Fibroblast of skin of left biceps (primary cell): ENCODE results near the gene NPAS2.

Experiments
- DNase-seq, 2 experiments: peaks; one replicate each; pipeline ENCODE4 v3.0.0-alpha.2; 2013; ENCODE audit warnings: low read depth in 2 of 2

The NPAS2 gene

DNA sequence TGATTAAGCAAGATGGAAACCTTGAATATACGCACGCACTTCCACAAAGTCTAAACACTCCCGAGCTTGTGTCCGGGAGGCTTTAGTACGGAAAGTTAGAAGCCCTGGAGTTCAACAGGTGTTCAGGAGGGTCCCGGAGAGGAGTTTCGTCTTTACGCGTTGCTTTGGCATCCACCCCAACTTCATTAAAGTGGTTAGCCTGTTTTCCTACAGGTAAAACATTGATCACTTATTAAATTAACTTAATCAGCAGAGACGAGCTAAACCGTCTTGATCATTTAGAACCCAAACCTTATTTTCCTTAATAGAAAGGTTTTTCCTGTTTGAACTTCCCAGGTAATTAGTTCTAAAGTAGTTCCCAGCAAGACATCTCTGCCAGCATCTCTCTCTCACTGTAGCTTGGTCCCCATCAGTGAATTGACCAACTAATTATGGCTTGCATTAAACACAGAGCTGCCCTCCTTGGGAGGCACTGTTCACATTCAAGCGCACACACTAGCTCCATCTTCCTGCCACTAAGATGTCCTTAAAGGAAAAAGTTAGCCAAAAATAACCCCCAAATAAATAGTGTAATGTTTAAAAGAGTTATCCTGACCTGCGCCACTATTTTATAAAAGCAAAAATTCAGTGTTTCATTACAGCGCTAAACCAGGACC is 1.4 kb downstream of the NPAS2 start:
- DNase-seq: no peak

DNA sequence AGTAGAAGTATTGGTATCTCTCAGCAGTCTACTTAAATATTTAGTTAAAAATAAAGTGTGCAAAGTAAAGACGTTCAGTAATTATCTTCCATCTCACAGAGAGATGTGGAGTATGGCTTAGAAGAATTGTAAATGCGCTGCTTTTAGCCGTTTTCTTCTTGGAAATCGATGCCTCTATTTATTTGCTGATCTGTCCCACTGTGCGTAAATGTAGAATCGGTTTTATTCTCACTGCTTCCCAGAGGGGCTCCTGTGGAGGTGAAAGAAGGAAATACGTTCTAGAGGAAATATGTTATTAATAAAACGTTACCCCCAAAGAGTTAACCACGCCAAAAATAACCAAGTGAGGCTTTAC is 1.9 kb downstream of the NPAS2 start:
- DNase-seq: no peak

DNA sequence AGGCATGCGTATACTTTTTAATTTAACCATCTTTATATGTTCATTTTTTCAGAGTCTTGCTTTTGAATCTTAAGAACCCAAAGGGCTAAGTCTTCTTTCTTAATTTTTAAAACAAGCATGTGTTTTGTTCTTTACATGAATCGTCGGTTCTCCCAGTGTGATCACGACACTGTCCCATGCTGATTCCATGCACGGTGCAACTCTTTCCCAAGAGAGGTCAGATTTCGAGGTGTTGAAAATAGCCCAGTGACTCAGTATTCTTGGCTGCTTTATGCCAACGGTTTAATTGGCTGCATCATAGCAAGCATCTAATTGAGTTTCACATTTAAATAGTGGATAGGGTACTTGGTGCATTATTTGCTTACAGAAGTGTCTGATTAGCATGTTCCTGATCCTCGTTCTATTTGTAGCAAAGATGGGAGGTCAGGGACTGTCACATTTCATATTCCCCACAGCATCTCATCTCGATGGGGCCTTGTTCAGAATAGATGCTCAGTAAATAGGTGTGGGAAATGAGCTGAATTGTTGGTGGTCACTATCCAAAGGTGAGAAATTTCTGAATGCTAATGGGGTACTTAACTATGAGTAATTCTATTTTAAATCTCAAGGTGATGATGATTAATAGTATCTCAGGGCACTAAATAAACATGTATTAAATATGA is 2.8 kb downstream of the NPAS2 start:
- DNase-seq: no peak

- no peak for DNase-seq
Observed at GRCh38 chr2:100823665-100824438, 3.9 kb downstream of the NPAS2 start.

DNA sequence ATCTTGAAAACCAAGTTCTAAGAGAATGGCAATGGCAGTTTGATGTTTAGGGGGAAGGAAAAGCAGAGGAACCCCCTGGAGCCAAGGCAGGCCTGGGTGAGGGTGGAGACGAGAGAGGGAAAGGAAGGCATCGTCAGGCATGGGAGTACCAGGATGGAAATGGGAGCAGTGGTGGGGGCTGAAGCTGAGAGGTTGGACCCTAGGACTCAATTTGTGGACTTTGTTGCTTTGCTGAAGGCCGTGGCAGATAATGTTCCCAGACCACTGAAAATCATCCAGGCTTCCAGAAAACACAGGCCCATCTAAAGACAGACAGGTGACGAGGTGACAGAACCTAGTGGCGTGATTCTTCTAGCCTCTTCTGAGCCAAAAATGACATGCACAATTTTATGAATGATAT is 4.9 kb downstream of the NPAS2 start:
- DNase-seq: no peak

- no peak for DNase-seq
Observed at GRCh38 chr2:100826494-100826893, 6.6 kb downstream of the NPAS2 start.

DNA sequence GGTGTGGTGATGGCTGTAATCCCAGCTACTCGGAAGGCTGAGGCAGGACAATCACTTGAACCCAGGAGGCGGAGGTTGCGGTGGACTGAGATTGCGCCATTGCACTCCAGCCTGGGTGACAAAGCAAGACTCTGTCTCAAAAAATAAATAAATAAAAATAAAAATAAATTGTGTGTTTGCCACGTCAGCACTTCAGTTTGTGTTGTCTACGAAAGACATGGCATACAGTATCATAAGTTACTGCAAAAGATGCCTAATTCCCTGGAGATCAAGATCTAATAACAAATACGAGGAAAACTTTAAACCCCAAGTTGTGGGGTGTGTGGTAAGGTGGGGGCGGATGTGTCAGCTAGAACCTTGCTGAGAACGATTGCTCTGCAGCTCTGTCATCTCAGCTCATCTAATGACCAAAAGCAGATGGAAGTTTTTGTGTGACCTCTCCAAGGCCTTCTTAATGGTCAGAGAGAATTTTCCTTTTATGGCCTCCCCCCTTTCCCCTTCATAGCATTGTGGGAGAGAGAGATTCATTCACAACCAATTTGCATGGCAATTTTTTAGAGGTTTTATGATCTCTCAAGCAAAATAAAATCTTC is 11.3 kb downstream of the NPAS2 start:
- DNase-seq: no peak

DNA sequence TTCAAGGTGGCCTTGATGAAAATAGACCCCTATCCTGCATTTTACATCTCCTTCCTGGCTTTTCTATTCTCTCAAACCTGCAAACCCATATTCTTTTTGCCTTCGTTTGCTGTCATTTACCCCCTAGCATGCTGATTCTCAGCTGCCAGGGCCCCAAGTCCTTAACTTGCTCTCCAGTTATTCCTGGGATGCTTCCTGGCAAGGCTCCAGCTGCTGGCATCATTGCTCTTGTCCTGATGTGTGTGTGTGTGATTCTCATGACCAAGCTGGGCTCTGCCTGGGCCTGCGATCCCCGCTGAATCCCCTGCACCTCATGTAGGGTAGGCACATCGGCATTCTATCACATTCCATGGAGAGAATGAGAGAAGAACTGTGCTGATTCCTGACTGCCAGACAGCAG is 11.9 kb downstream of the NPAS2 start:
- no peak for DNase-seq

DNA sequence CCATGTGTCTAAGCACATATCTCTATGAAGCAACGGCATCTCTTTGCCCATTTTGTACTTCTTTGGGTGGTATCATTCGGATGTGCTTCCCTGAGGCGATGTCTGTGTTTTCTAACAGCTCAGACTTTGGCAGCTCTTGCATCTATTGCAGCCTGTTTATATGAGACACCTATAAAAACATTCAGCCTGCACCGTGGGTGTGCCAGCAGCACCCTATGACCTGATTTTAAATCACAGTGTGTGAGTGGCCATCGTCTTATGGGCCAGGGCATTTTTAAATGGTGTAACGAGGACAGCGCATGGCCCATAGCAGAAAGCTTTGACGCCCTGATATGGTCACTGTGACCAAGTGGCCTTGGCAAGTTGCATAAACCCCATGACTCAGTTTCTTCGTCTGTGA is 12.9 kb downstream of the NPAS2 start:
- DNase-seq: no peak

GRCh38 chr2:100833331-100833730 is 13.4 kb downstream of the NPAS2 start:
- DNase-seq: no peak

DNA sequence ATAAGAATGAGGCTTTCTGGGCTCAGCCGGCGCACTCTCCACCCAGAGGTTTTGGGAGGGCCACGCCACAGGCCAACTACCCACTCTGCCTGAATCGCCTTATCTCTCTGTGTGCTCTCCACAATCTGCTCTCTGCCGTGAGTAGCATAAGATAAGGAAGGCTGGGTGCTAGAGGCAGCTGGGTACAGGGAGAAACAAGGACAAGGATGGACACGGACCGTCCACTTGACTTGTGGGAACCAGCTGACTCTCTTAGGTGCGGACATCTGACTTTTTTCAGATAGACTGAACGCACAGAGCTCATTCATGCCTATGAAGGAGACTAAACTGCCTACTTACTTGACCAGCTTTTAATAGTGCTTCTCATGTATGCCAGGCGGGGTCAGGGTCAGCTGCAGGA is 14.3 kb downstream of the NPAS2 start:
- no peak for DNase-seq

DNA sequence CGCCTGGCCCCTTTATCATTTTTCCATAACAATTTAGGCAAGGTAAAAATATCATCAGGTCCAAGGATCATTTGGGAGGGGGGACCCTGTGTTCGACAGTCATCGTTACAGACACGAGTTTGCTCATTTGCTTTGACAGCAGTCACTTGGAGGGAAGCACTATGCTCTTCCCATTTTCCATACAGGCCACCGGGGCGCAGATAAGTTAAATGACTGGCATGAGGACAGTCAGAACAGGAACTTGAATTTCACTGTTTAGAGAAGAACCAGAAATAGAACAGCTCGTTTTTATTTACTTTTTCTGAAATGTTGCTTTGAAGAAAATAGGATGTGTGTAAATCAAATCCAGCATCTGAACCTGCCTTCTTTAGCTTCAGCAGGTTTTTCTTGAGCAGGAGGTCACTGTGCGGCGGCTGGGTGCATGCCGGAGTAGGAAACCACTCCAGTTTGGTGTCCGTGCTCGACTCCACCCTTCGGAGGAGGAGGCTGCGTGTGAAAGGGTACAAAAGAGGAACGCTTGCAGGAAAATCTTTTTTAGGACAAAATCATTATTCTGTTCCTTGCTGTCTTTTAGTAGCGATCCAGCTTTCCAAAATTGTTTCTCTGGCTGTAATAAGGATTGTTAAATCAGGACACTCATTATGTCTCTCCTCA is 15.2 kb downstream of the NPAS2 start:
- DNase-seq: no peak

GRCh38 chr2:100840519-100840918 is 20.6 kb downstream of the NPAS2 start:
- no peak for DNase-seq

DNA sequence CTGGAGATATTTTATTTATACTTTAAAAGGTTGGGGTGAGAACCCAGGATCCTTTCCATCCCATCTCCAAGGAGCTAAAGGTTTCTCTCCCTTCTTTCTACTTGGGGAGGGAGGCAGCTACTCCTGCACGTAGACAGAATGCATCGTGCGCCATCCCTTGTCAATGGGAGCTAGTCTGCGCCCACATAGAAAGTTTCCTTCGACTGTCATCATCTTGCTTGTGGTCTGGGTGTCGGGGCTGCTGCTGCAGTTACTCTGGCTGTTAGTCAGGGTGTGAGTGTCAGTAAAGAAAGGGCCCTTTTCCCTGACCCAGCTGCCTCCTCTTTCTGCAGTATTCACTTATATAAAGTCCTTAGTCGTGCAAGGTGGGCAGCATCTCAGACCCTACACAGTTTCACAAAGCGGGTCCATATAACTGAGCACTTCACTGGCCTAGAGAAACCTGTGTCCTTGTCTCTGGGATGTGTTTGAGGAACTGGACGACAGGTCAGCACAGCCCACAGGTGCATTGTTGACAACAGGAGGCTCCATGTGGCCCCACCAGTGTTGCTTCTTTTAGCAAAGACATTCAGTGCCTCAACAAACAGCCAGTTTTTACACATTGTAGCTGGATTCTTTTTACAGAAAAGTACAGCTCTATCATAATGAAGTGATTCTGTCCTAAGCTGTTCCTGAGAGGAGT is 22.4 kb downstream of the NPAS2 start:
- no peak for DNase-seq

- no peak for DNase-seq
Observed at GRCh38 chr2:100844514-100844913, 24.6 kb downstream of the NPAS2 start.

DNA sequence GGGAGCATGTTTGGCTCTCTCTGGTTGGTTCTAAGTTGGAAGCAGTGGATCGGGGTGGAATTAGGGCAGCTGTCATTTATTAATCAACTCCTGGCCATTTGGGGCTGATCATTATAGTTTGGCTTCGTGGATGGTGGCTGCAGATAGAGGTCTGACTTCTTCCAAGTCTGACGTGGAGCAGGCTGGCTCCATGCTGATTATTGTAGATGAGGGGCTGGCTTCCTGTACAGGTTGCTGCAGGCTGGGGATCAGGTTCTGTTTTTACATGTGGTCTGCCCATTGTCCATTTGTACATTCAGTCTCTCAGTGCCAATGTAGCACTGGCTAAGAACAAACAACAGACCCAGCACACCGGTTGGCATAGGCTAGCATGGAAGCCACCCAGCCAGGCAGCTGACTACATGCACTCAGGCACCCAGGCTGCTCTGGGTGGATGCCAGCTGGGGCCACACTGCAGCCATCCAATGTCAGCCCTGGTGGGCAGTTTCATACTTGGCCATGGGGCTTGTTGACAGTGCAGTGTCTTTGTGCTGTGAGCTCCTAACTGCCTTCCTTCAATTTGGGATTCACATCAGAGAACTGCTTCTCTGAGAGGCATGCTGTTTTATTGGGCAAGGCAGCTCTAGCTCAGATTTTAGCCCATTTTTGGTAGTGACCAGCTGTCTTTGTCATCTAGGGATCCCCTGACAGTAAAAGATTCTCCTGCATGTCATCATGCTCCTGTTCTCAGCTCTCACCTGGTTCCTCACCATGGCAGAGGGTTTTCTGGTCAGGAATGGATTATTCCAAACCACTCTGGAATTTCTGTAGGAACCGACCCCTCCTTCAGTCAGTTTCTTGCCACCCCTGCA is 25.4 kb downstream of the NPAS2 start:
- no peak for DNase-seq

GRCh38 chr2:100846716-100847115 is 26.8 kb downstream of the NPAS2 start:
- no peak for DNase-seq

DNA sequence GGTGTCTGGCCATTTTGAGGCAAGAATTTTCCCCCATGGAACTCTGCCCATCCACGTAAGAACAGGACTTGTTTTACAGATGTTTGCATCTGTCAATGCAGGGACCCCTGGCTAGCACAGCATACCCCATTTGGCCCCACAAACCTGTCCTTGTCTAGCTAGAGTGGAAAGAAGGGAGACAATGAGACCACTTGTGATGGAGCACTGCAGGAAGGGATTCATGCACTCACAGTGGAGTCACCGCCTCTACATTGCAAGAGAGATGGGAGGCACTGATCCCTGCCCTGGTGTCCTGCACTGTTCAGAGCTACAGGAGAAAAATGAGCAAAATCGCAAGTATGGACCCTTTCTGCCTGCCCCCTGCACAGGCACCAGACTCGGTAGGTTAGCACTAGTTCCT is 32.5 kb downstream of the NPAS2 start:
- DNase-seq: no peak

GRCh38 chr2:100852999-100853908 is 33.3 kb downstream of the NPAS2 start:
- DNase-seq: no peak
